BJ (cell line): ENCODE results near the gene POLR2F. TPM values are rescaled to one million over a fixed set of nuclear protein-coding genes. Genes with fewer than 3 reads are reported as not detected.

Experiments used
- CTCF ChIA-PET: fragments of 350-600 bp; formaldehyde crosslinking; extraction: SDS; loops from one replicate; lab custom pipeline; 2021; ENCODE audit warnings: antibody characterized with exemption, inconsistent platforms; lab: Yijun Ruan, JAX
- POLR2A ChIA-PET: fragments of 300-600 bp; sonication (Branson Sonifier 250); formaldehyde crosslinking; extraction: SDS; loops from one replicate; lab custom pipeline; 2021; ENCODE audit warnings: antibody characterized with exemption; lab: Charles Lee
- DNase-seq: peaks from one replicate; pipeline ENCODE4 v3.0.0-alpha.2; 2011; ENCODE audit warnings: low read depth
- H3K27me3 ChIP-seq: 2 replicates; pipeline ENCODE4 v1.6.0; 2011; ENCODE audit warnings: low read length; ENCODE audit not compliant: control insufficient read depth, insufficient read depth
- H3K36me3 ChIP-seq: 2 replicates; pipeline ENCODE4 v1.5.1; 2011; ENCODE audit warnings: low read length; ENCODE audit not compliant: control insufficient read depth, insufficient read depth
- H3K4me3 ChIP-seq: 2 replicates; pipeline ENCODE4 v1.5.1; 2011; ENCODE audit warnings: low read depth, mild to moderate bottlenecking, control low read depth, low read length
- CTCF ChIP-seq: IDR thresholded peaks from 2 replicates; pipeline ENCODE4 v1.5.1; 2011; ENCODE audit warnings: low read depth, mild to moderate bottlenecking, control low read depth, inconsistent platforms, low read length, moderate library complexity; ENCODE audit not compliant: insufficient read depth
- polyA plus RNA-seq: library from polyadenylated mRNA; depleted of rRNA; stranded (reverse); fragments of >200 nt; gene quantifications from 2 replicates; pipeline ENCODE4 v1.2.3, GENCODE V29; 2011

POLR2F gene
- polyA plus RNA-seq, 1 experiment = 92.1 TPM

GRCh38 chr22:37932821-37933578 is 20.5 kb upstream of the POLR2F start:
- no peak for DNase-seq
- ChIA-PET CTCF (interaction anchor here (1.0 to 5.8 kb wide), 12 partner anchors 11 to 110 kb away, joined by 3 to 62 read pairs (median 6); partner anchors contain the start of genes C22orf23, GALR3, MICALL1 and POLR2F), POLR2A (no interaction called here)

DNA sequence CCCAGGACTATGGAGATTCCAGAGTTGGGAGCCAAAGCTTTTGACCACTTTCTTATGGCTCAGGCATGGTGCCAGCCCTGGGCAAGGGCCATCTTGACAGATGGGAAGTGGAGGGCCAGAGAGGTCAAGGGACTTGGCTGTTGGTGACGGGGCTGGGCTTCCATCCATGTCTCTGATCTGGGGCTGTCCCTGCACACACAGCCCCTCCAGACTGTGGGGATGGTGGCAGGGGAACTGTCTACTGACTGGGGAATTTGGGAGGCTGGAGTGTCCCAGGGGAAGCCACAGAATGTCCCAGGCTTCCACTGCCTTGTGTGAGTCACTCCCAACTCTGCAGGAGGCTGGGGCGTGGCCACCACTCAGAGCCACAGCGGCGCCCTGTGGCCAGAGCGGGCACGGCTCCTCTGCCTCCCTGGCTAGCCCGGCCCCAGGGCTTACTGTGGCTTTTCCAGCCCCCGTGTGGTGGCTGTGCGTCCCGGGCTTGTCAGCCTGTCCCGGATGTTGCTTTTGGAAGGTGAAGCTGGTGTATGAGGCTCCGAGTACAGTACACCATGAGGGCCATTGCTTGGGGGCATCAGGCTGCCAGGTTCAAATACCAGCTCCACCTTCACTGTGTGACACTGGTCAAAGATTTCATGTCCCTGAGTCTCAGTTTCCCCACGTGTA is 19.7 kb upstream of the POLR2F start:
- peak; percentile 72 for DNase-seq
- no peaks in the 10 kb centered on the region for H3K27me3 ChIP-seq
- H3K36me3 ChIP-seq = peaks cover 36% of the 10 kb centered on the region
- H3K4me3 ChIP-seq = no peak overlapping the region
- POLR2A ChIA-PET = no interaction called here
- TF ChIP-seq CTCF = peak; percentile 100
- CTCF ChIA-PET = interaction anchor here (0.7 to 5.8 kb wide), 17 partner anchors 10 to 116 kb away, joined by 3 to 62 read pairs (median 5); partner anchors contain the start of genes C22orf23, GALR3, MICALL1 and POLR2F

More at GRCh38 chr22:37932821-37933578, 20.5 kb upstream of the POLR2F start:
- no peak for TF ChIP-seq CTCF
- Histone ChIP-seq H3K36me3 (peaks cover 38% of the 10 kb centered on the region), H3K27me3 (no peaks in the 10 kb centered on the region), H3K4me3 (no peak overlapping the region)

GRCh38 chr22:37940698-37941376 is 12.7 kb upstream of the POLR2F start:
- no peak overlapping the region for H3K4me3 ChIP-seq
- CTCF ChIA-PET = interaction anchor here (0.6 kb wide), 1 partner anchor 32 kb away, joined by 3 read pairs; no protein-coding TSS in a partner anchor
- H3K27me3 ChIP-seq = no peaks in the 10 kb centered on the region
- POLR2A ChIA-PET = no interaction called here
- H3K36me3 ChIP-seq = peaks cover 41% of the 10 kb centered on the region
- no peak for TF ChIP-seq CTCF
- DNase-seq = no peak

DNA sequence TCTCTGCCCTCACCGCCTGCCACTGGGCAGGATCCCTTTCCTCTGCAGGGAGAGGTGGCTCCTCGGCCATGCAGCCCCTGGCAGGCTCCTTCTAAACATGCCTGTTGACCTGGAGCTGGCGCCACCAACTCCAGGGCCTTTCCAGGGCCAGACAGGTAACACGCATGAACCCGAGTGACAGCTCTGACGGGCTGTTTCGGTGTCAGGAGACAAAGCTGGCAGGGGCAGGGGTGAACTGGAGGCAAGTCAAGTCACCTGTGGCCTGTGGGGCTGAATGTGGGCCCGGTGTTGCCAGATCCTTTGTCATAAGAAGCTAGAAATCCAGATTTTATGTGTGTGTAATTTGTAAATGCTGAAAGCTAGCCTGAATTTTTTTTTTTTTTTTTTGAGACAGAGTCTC is 11.4 kb upstream of the POLR2F start:
- CTCF ChIA-PET = interaction anchor here (0.9 to 1.2 kb wide), 2 partner anchors 12 to 124 kb away, joined by 3 read pairs; no protein-coding TSS in a partner anchor
- Histone ChIP-seq H3K27me3 (no peaks in the 10 kb centered on the region), H3K4me3 (no peak overlapping the region), H3K36me3 (peaks cover 34% of the 10 kb centered on the region)
- DNase-seq = no peak
- TF ChIP-seq CTCF = no peak
- POLR2A ChIA-PET = no interaction called here
